SK-N-MC (cell line): Measurements from ENCODE around the gene DOCK10.

Source experiments
- DNase-seq: peaks from one replicate; pipeline ENCODE4 v3.0.0-alpha.2; 2011; ENCODE audit warnings: low read depth, low spot score
- H3K27ac ChIP-seq: fragments of 200-600 bp; sonication (generic); 2 replicates; pipeline ENCODE4 v1.5.1; 2016; ENCODE audit warnings: mixed run types
- H3K36me3 ChIP-seq: fragments of 200-600 bp; sonication (generic); 2 replicates; pipeline ENCODE4 v1.6.1; 2017; ENCODE audit warnings: antibody characterized with exemption, low read length, mixed read lengths; ENCODE audit not compliant: insufficient read depth
- H3K4me3 ChIP-seq: fragments of 200-600 bp; sonication (generic); 2 replicates; pipeline ENCODE4 v1.5.1; 2016
- H3K9ac ChIP-seq: fragments of 200-600 bp; sonication (generic); 2 replicates; pipeline ENCODE4 v1.8.0; 2017; ENCODE audit warnings: mixed run types, mixed read lengths; ENCODE audit not compliant: insufficient read length
- H3K9me3 ChIP-seq: fragments of 200-600 bp; sonication (generic); 2 replicates; pipeline ENCODE4 v1.6.1; 2017; ENCODE audit warnings: low read depth, mild to moderate bottlenecking, antibody characterized with exemption, low read length, moderate library complexity, mixed read lengths
- EZH2 ChIP-seq: fragments of 200-600 bp; sonication (generic); IDR thresholded peaks from one replicate; pipeline ENCODE4 v1.6.1; 2017; ENCODE audit warnings: antibody characterized with exemption
- FOXP2 ChIP-seq: optimal IDR thresholded peaks from 2 replicates; pipeline ENCODE3; 2011; ENCODE audit warnings: mild to moderate bottlenecking, moderate library complexity; ENCODE audit not compliant: insufficient read depth; ENCODE audit errors: extremely low read length, control extremely low read depth
- POLR2AphosphoS5 ChIP-seq: IDR thresholded peaks from 2 replicates; pipeline ENCODE4 v1.6.1; 2012; ENCODE audit warnings: mild to moderate bottlenecking, low read depth, low read length, borderline replicate concordance

Gene DOCK10

DNA sequence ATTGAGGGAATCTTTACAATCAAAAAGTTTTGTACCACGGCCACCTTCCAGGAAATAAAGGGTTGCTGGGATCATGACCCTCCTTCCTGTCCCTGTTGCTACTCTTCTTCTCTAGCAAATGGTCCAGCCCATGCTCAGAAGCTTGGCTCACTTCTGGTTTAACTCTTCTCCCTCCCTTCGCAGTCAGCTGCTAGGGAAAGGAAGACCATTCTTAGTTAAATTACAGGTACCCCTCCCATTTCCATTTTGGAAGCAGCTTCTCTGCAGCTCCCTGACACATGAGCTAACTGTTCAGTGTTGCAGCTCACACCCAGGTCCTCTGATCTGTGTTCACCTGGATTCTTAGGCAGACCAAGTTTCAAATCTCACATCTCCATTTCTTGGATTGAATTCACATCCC, 100.3 kb downstream of the DOCK10 start:
- Histone ChIP-seq H3K36me3 (no peaks in the 10 kb centered on the region), H3K4me3 (no peak overlapping the region), H3K9ac (no peak overlapping the region), H3K9me3 (no peaks in the 10 kb centered on the region), H3K27ac (no peak overlapping the region)
- TF ChIP-seq POLR2AphosphoS5, result no peak
- TF ChIP-seq FOXP2, result no peak
- TF ChIP-seq EZH2, result no peak
- no peak for DNase-seq

DNA sequence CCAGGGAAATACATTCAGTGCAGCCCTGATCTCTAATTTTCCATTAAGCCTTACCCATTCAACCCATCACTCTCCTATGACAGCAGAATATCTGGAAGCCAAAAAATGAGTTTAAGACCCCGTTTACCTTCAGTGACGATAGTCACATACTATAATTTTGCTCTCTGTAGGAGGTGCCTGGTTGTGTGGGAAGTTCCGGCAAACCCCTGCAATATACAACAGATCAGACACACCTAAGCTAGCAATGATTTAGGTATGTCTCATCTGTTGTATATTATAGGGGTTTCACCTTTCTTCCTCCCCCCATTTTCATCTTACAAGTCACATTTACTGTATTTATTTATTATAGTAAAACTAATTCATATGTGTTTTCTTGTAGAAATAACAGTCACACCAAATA, 101.7 kb downstream of the DOCK10 start:
- H3K36me3 ChIP-seq, result no peaks in the 10 kb centered on the region
- TF ChIP-seq EZH2, result no peak
- TF ChIP-seq FOXP2, result no peak
- no peak for TF ChIP-seq POLR2AphosphoS5
- no peak overlapping the region for H3K9ac ChIP-seq
- H3K9me3 ChIP-seq, result no peaks in the 10 kb centered on the region
- H3K27ac ChIP-seq, result no peak overlapping the region
- DNase-seq, result no peak
- H3K4me3 ChIP-seq, result no peak overlapping the region

- Histone ChIP-seq H3K36me3 (no peaks in the 10 kb centered on the region), H3K4me3 (no peak overlapping the region), H3K9me3 (no peaks in the 10 kb centered on the region), H3K27ac (no peak overlapping the region), H3K9ac (no peak overlapping the region)
- DNase-seq, result no peak
- TF ChIP-seq POLR2AphosphoS5, result no peak
- TF ChIP-seq EZH2, result no peak
- no peak for TF ChIP-seq FOXP2
These were observed 103.6 kb downstream of the DOCK10 start for GRCh38 chr2:224938651-224939182.

DNA sequence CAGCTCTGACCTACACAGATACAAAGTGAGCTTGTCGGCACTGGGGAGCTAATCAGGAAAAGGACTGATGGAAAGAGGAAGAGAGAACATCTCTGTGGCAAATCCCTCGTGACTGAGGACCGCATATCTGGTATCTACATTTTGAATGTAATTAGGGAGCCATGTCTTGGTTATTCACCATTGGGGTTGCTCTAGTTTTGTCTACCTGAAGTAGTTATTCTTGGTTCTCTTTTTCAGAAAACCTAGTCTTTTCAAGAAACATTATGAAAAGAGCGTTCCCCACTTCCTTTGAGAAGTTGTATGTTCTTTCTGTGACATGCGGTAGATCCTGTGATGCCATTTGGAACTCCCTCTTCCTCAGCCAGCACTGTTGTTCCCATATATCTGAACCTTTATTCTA, 104.4 kb downstream of the DOCK10 start:
- Histone ChIP-seq H3K27ac (no peak overlapping the region), H3K4me3 (no peak overlapping the region), H3K36me3 (no peaks in the 10 kb centered on the region), H3K9me3 (no peaks in the 10 kb centered on the region), H3K9ac (no peak overlapping the region)
- TF ChIP-seq FOXP2 (no peak), POLR2AphosphoS5 (no peak), EZH2 (no peak)
- no peak for DNase-seq

DNA sequence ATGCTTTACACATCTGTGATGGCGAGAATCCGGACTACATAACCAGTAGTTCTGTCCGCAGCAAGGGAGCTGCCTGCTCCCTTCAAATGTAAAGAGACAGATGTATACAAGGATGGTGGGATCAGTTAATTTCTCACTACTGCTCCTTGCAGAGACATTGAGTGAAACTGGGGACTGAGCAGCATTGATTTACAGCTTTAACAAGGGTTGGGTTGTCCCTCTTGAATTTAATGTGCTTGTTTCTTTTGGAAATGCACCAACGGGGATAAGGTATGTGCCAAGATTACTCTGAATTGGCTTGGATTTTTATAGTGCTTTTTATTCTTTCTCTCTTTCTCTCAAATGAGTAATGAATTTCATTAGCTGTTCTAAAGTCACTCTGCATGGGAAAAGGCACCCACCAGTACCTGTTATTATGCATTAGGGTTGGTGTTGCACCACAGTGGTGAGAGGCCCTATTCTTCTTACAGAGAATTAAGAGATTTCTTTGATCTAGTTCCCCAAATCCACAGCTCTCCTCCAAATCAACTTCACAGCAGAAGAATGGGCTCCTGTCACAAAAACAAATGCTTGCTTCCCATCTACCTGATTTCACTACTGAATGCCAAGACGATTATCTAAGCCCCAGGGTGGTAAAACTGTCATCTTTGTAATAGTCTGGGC, 107.6 kb downstream of the DOCK10 start:
- no peak for TF ChIP-seq EZH2
- no peak for TF ChIP-seq FOXP2
- no peak for TF ChIP-seq POLR2AphosphoS5
- Histone ChIP-seq H3K9me3 (no peaks in the 10 kb centered on the region), H3K36me3 (no peaks in the 10 kb centered on the region), H3K9ac (no peak overlapping the region), H3K4me3 (no peak overlapping the region), H3K27ac (no peak overlapping the region)
- DNase-seq, result no peak

DNA sequence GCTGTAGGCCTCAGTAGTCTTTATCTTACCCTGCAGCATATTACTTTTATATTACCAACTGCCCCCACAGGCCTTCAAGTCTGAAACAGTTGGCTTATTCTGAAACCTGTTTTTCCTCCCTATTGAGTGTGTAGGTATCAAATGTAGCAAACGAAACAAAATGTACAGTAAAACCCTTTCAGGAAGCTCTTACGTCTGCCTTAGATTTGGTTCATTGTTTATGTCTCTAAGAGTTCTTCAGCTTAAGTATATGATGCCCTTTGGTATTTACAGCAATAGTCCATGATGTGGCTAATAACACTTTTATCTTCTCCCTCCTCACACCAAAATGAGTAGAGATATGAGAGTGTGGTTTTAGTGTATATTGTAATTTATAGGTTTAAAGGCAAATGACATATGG, 108.8 kb downstream of the DOCK10 start:
- no peaks in the 10 kb centered on the region for H3K36me3 ChIP-seq
- no peak overlapping the region for H3K4me3 ChIP-seq
- H3K27ac ChIP-seq, result no peak overlapping the region
- no peaks in the 10 kb centered on the region for H3K9me3 ChIP-seq
- H3K9ac ChIP-seq, result no peak overlapping the region
- DNase-seq, result no peak
- no peak for TF ChIP-seq EZH2
- TF ChIP-seq FOXP2, result no peak
- no peak for TF ChIP-seq POLR2AphosphoS5

DNA sequence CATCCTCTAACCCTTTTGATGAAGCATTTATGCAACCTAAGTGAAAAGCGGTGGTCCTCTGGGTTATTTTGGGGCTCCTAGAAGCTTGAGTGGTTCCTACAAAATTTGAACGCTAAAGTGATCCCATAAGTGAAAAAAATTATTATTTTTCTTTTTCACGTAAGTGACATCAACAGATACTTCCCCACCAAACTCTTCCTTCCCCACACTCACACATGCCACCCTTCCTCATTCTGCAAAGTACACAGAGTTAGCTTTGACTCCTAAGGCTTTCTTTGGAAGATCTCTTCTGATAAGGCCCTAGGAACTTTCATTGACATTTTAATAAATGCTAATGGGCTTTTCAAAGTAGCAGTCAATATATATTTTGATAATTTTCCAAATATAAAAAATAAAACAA, 109.7 kb downstream of the DOCK10 start:
- Histone ChIP-seq H3K9ac (no peak overlapping the region), H3K36me3 (no peaks in the 10 kb centered on the region), H3K27ac (no peak overlapping the region), H3K4me3 (no peak overlapping the region), H3K9me3 (no peaks in the 10 kb centered on the region)
- DNase-seq, result no peak
- no peak for TF ChIP-seq FOXP2
- TF ChIP-seq POLR2AphosphoS5, result no peak
- TF ChIP-seq EZH2, result no peak

- DNase-seq, result no peak
- Histone ChIP-seq H3K4me3 (no peak overlapping the region), H3K27ac (no peak overlapping the region), H3K36me3 (no peaks in the 10 kb centered on the region), H3K9ac (no peak overlapping the region), H3K9me3 (no peaks in the 10 kb centered on the region)
- TF ChIP-seq FOXP2 (no peak), EZH2 (no peak), POLR2AphosphoS5 (no peak)
These were observed 110.3 kb downstream of the DOCK10 start for GRCh38 chr2:224931956-224932355.

DNA sequence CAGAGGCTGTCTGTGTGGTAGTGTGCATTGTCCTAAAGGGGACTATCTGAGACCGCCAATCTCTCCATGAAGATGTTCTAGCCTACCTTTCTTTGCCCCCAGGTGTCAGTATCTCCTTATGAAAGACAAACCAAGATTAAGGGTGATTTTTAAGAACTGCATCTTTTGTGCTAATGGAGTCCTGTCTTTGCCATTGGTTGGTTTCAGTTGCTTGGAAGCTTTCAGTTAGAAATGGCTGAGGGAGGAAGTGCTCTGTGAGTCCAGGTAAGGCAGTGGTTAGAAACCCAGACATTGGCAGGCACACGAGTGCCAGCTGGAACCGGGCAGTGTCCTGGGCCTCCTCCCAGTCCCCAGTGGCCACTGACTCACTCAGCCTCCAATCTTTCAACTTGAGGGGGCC, 111.3 kb downstream of the DOCK10 start:
- H3K27ac ChIP-seq, result no peak overlapping the region
- H3K4me3 ChIP-seq, result no peak overlapping the region
- H3K9ac ChIP-seq, result no peak overlapping the region
- no peak for DNase-seq
- no peaks in the 10 kb centered on the region for H3K9me3 ChIP-seq
- no peak for TF ChIP-seq POLR2AphosphoS5
- no peak for TF ChIP-seq FOXP2
- no peak for TF ChIP-seq EZH2
- H3K36me3 ChIP-seq, result no peaks in the 10 kb centered on the region
